Measurements from ENCODE around the gene C5AR1.

DNA sequence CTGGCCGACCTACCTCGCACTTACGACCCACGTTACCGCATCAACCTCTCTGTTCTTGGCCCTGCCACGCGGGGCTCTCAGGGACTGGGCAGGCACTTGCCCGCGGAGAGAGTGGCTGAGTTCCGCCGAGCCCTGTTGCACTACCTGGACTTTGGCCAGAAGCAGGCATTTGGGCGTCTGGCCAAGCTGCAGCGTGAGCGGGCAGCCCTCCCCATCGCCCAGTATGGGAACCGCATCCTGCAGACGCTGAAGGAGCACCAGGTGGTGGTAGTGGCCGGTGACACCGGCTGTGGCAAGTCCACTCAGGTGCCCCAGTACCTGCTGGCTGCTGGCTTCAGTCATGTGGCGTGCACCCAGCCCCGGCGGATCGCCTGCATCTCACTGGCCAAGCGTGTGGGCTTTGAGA is 43.6 kb downstream of the C5AR1 start:
- TF ChIP-seq EZH2 (IDR thresholded peaks at IDR 0.05; ENCODE audit: insufficient read depth, poor library complexity, severe bottlenecking) = no peak
- no peak for TF ChIP-seq EZH2phosphoT487 (IDR thresholded peaks at IDR 0.05; ENCODE audit: insufficient read depth, low read depth)
